A549 (cell line): ENCODE measurements around the gene GBX2. TPM values are rescaled to one million over a fixed set of nuclear protein-coding genes. Genes with fewer than 3 reads are reported as not detected.
A peak's percentile ranks its signal among the peaks of the same experiment; 100 is the strongest.

Source experiments
- ATAC-seq, 2 experiments: fragments of 200-7000 bp in 1 of 2; fragments of >200 bp in 1 of 2; cut with Nextera tagmentation in 1 of 2; cut with Tn5 transposase in 1 of 2; 3 replicates each; pipeline versions ENCODE4 v1.8.0 to v1.9.1; 2018 to 2020; ENCODE audit warnings: mild to moderate bottlenecking in 1 of 2, moderate library complexity in 1 of 2
- CTCF ChIA-PET: fragments of 300-600 bp; sonication (Branson Sonifier 250); formaldehyde crosslinking; extraction: SDS; loops from one replicate; lab custom pipeline; 2021; ENCODE audit warnings: antibody characterized with exemption, inconsistent platforms; lab: Yijun Ruan, JAX
- POLR2A ChIA-PET: fragments of 350-600 bp; formaldehyde crosslinking; extraction: SDS; loops from one replicate; lab custom pipeline; 2021; ENCODE audit warnings: antibody characterized with exemption, inconsistent platforms; lab: Yijun Ruan, JAX
- DNase-seq, 2 experiments: peaks; one replicate each; pipeline versions ENCODE4 v3.0.0 to v3.0.0-alpha.2; 2011 to 2016; ENCODE audit warnings: low read depth in 1 of 2, low spot score in 1 of 2
- FAIRE-seq: peaks from 2 replicates; lab custom pipeline; 2011; peaks lifted over from hg19 to GRCh38; lab: Jason Lieb, UNC
- H3K27ac ChIP-seq, 2 experiments: fragments of >200 bp; sonication (Bioruptor Twin); formaldehyde crosslinking; 3 replicates each; pipeline ENCODE4 v1.5.1; 2016 to 2017
- H3K4me1 ChIP-seq: fragments of >200 bp; sonication (Bioruptor Twin); formaldehyde crosslinking; 3 replicates; pipeline ENCODE4 v1.6.1; 2016
- H3K4me2 ChIP-seq: fragments of >200 bp; sonication (Bioruptor Twin); formaldehyde crosslinking; 3 replicates; pipeline ENCODE4 v1.6.1; 2016
- H3K4me3 ChIP-seq: fragments of >200 bp; sonication (Bioruptor Twin); formaldehyde crosslinking; 3 replicates; pipeline ENCODE4 v1.5.1; 2016
- H3K9me3 ChIP-seq: fragments of >200 bp; sonication (Bioruptor Twin); formaldehyde crosslinking; 3 replicates; pipeline ENCODE4 v1.6.1; 2016
- BHLHE40 ChIP-seq: IDR thresholded peaks from 2 replicates; pipeline ENCODE4 v1.6.1; 2012; ENCODE audit warnings: low read depth, low read length, inconsistent platforms
- CBX8 ChIP-seq: fragments of 200-600 bp; sonication (generic); IDR thresholded peaks from 2 replicates; pipeline ENCODE4 v1.6.1; 2016
- CEBPB ChIP-seq, 2 experiments: fragments of >200 bp in 1 of 2; sonication (Bioruptor Twin) in 1 of 2; formaldehyde crosslinking in 1 of 2; IDR thresholded peaks; 2 replicates each; pipeline ENCODE4 v1.6.1; 2012 to 2016
- CHD4 ChIP-seq: fragments of 200-600 bp; sonication (generic); IDR thresholded peaks from 2 replicates; pipeline ENCODE4 v1.6.1; 2016; ENCODE audit warnings: antibody characterized with exemption, mild to moderate bottlenecking, borderline replicate concordance
- EHF ChIP-seq: fragments of 250-450 bp; sonication (Bioruptor Pico); IDR thresholded peaks from 2 replicates; pipeline ENCODE4 v1.5.0; 2020; ENCODE audit warnings: mild to moderate bottlenecking
- EHMT2 ChIP-seq: fragments of 200-600 bp; sonication (generic); IDR thresholded peaks from 2 replicates; pipeline ENCODE4 v1.6.1; 2016; ENCODE audit warnings: antibody characterized with exemption, low read depth, mild to moderate bottlenecking, moderate library complexity
- ELK1 ChIP-seq: fragments of 150-350 bp; IDR thresholded peaks from 2 replicates; pipeline ENCODE4 v1.6.1; 2014; ENCODE audit warnings: low read depth, mild to moderate bottlenecking, low read length
- FOSL2 ChIP-seq, 2 experiments: fragments of 450-650 bp in 1 of 2; fragments of >200 bp in 1 of 2; sonication (Bioruptor Twin) in 1 of 2; formaldehyde crosslinking; IDR thresholded peaks; 2 replicates each; pipeline versions ENCODE4 v1.5.0 to v1.6.1; 2016 to 2020; ENCODE audit warnings: mild to moderate bottlenecking in 1 of 2, moderate library complexity in 1 of 2
- FOXS1 ChIP-seq: fragments of 250-450 bp; sonication (Bioruptor Pico); IDR thresholded peaks from 2 replicates; pipeline ENCODE4 v1.5.0; 2020; ENCODE audit warnings: mild to moderate bottlenecking, moderate library complexity
- HDAC2 ChIP-seq: fragments of 200-600 bp; sonication (generic); IDR thresholded peaks from 2 replicates; pipeline ENCODE4 v1.6.1; 2016
- HES2 ChIP-seq: fragments of >200 bp; sonication (Bioruptor Twin); formaldehyde crosslinking; IDR thresholded peaks from 2 replicates; pipeline ENCODE4 v1.6.1; 2016
- HOXB5 ChIP-seq: fragments of 250-450 bp; sonication (Bioruptor Pico); IDR thresholded peaks from 2 replicates; pipeline ENCODE4 v1.5.0; 2020; ENCODE audit warnings: mild to moderate bottlenecking, moderate library complexity
- JUNB ChIP-seq: fragments of >200 bp; sonication (Bioruptor Twin); formaldehyde crosslinking; IDR thresholded peaks from 2 replicates; pipeline ENCODE4 v1.6.1; 2016
- KDM1A ChIP-seq: fragments of 200-600 bp; sonication (generic); IDR thresholded peaks from 2 replicates; pipeline ENCODE4 v1.6.1; 2016; ENCODE audit warnings: low read depth, mild to moderate bottlenecking
- KDM5A ChIP-seq: fragments of 200-600 bp; sonication (generic); IDR thresholded peaks from 2 replicates; pipeline ENCODE4 v1.6.1; 2016; ENCODE audit warnings: antibody characterized with exemption, mild to moderate bottlenecking
- MYC ChIP-seq: IDR thresholded peaks from 2 replicates; pipeline ENCODE4 v1.6.1; 2012; ENCODE audit warnings: mild to moderate bottlenecking, inconsistent platforms, low read length, improper control_type of control experiment, borderline replicate concordance
- NFE2L2 ChIP-seq: fragments of 150-350 bp; conservative IDR thresholded peaks from 2 replicates; pipeline ENCODE4 v1.6.1; 2014; ENCODE audit warnings: low read length
- PHF8 ChIP-seq: fragments of 200-600 bp; sonication (generic); IDR thresholded peaks from 2 replicates; pipeline ENCODE4 v1.6.1; 2016; ENCODE audit warnings: low read depth, mild to moderate bottlenecking, antibody characterized with exemption, moderate library complexity, borderline replicate concordance
- POLR2A ChIP-seq: IDR thresholded peaks from 2 replicates; pipeline ENCODE4 v1.6.1; 2012; ENCODE audit warnings: mild to moderate bottlenecking, low read length
- RAD21 ChIP-seq, 2 experiments: fragments of >200 bp in 1 of 2; sonication (Bioruptor Twin) in 1 of 2; formaldehyde crosslinking in 1 of 2; IDR thresholded peaks in 1 of 2; conservative IDR thresholded peaks in 1 of 2; 2 replicates in 1 of 2; 3 replicates in 1 of 2; pipeline ENCODE4 v1.6.1; 2012 to 2018; ENCODE audit warnings: inconsistent platforms in 1 of 2
- REST ChIP-seq: fragments of 200-600 bp; sonication (generic); IDR thresholded peaks from 2 replicates; pipeline ENCODE4 v1.6.1; 2016; ENCODE audit warnings: antibody characterized with exemption, mild to moderate bottlenecking, moderate library complexity
- RNF2 ChIP-seq: fragments of 200-600 bp; sonication (generic); IDR thresholded peaks from 2 replicates; pipeline ENCODE4 v1.6.1; 2016; ENCODE audit warnings: low read depth, mild to moderate bottlenecking, antibody characterized with exemption, moderate library complexity, borderline replicate concordance
- SMC3 ChIP-seq: fragments of >200 bp; sonication (Bioruptor Twin); formaldehyde crosslinking; IDR thresholded peaks from 3 replicates; pipeline ENCODE4 v1.6.1; 2018; ENCODE audit warnings: inconsistent platforms
- SREBF2 ChIP-seq: fragments of 450-650 bp; IDR thresholded peaks from 2 replicates; pipeline ENCODE4 v1.6.1; 2014; ENCODE audit warnings: mild to moderate bottlenecking, moderate library complexity
- TFCP2L1 ChIP-seq: fragments of 250-450 bp; sonication (Bioruptor Pico); IDR thresholded peaks from 2 replicates; pipeline ENCODE4 v1.5.0; 2021; ENCODE audit warnings: mild to moderate bottlenecking
- WGBS: methylation state at CpG from one replicate; pipeline ENCODE4 v1.1.6; 2017; ENCODE audit errors: missing lambda C conversion rate; 5-methylcytosine and 5-hydroxymethylcytosine counted together
- polyA plus RNA-seq, 4 experiments: library from polyadenylated mRNA; depleted of rRNA in 3 of 4; stranded (reverse); fragments of >200 nt; fragmentation: RNase III in 1 of 4; extraction: RNeasy Plus Mini Kit Qiagen cat#74134 plus additional on column Dnase treatment in 1 of 4; gene quantifications; 2 replicates in 3 of 4; 3 replicates in 1 of 4; pipeline ENCODE4 v1.2.3, GENCODE V29; 2011 to 2017
- TF ChIP-seq, protein P1 (sequence below): IDR thresholded peaks from 2 replicates; pipeline ENCODE4 v1.6.1; 2012
- TF ChIP-seq, protein P2 (sequence below): IDR thresholded peaks from 2 replicates; pipeline ENCODE4 v1.6.1; 2012; ENCODE audit warnings: low read depth, borderline replicate concordance

GBX2 gene
- polyA plus RNA-seq, 2 of the 4 experiments (the other 2 are of a cell fraction): 1.2 to 1.9 TPM

DNA sequence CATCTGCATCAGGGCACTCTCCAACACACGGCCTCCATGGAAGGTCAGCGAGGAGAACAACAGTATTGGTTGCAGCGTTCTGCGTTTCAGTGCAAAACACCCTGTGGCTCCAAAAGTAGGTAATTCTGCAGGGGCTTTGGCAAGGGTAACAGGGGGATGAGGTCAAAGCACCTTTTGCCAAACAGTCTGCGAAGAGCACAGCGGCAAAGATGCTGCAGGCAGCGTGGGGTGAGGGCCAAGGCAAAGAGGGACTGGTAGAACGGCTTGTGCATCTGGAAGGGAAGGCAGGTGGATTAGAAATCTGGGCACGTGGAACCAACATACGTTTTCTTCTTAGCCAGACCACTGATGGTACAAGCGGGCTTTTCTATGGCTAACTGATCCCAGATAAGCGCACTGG is 26.6 kb upstream of the GBX2 start:
- Histone ChIP-seq H3K4me2 (no peak overlapping the region), H3K4me1 (no peaks in the 10 kb centered on the region), H3K27ac (no peak overlapping the region), H3K4me3 (no peak overlapping the region)
- no peak for FAIRE-seq
- no peak for ATAC-seq
- CTCF ChIA-PET: interaction anchor here (6.3 kb wide), 1 partner anchor 13 kb away, joined by 26 read pairs; no protein-coding TSS in a partner anchor
- POLR2A ChIA-PET: no interaction called here
- DNase-seq: no peak
- TF ChIP-seq BHLHE40: no peak
- TF ChIP-seq HOXB5: no peak
- TF ChIP-seq KDM5A: no peak
- TF ChIP-seq RAD21 (conservative IDR thresholded peaks at IDR 0.05 in 1 of 2, IDR thresholded peaks at IDR 0.05 in 1 of 2): no peak
- no peak for TF ChIP-seq FOXS1 (CRISPR knock-in tag)
- no peak for TF ChIP-seq CHD4
- TF ChIP-seq JUNB: no peak
- no peak for TF ChIP-seq NFE2L2
- no peak for TF ChIP-seq RNF2
- TF ChIP-seq MYC: no peak
- TF ChIP-seq, all 56 proteins: peak for 0
- 85% methylated on average over 12 of the region's 12 CpGs for WGBS
- H3K9me3 ChIP-seq: no peaks in the 10 kb centered on the region

GRCh38 chr2:236193026-236193425 is 24.8 kb upstream of the GBX2 start:
- peak in 1 of 2 experiments; percentile 35; a peak in 1 of 6 replicates for ATAC-seq
- ChIA-PET POLR2A (no interaction called here), CTCF (interaction anchor here (6.3 kb wide), 1 partner anchor 12 kb away, joined by 26 read pairs; no protein-coding TSS in a partner anchor)
- 71% methylated on average over 10 of the region's 10 CpGs for WGBS
- no peak for FAIRE-seq
- Histone ChIP-seq H3K9me3 (no peaks in the 10 kb centered on the region), H3K27ac (no peak overlapping the region), H3K4me1 (no peaks in the 10 kb centered on the region), H3K4me3 (no peak overlapping the region), H3K4me2 (no peak overlapping the region)
- TF ChIP-seq CEBPB (IDR thresholded peaks at IDR 0.05): no peak
- no peak for TF ChIP-seq HDAC2
- no peak for TF ChIP-seq PHF8
- no peak for TF ChIP-seq EHF (CRISPR knock-in tag)
- TF ChIP-seq KDM1A: no peak
- no peak for TF ChIP-seq SMC3
- no peak for TF ChIP-seq HES2
- TF ChIP-seq RAD21 (conservative IDR thresholded peaks at IDR 0.05 in 1 of 2, IDR thresholded peaks at IDR 0.05 in 1 of 2): no peak
- no peak for DNase-seq

- POLR2A ChIA-PET: no interaction called here
- no peak for ATAC-seq
- H3K9me3 ChIP-seq: no peaks in the 10 kb centered on the region
- no peak for DNase-seq
- TF ChIP-seq TFCP2L1 (CRISPR knock-in tag) (no peak), CBX8 (no peak), POLR2A (no peak), FOSL2 (IDR thresholded peaks at IDR 0.05) (no peak), FOSL2 (CRISPR knock-in tag; IDR thresholded peaks at IDR 0.05) (no peak), HOXB5 (no peak), HDAC2 (no peak), EHMT2 (no peak), SREBF2 (no peak), FOXS1 (CRISPR knock-in tag) (no peak), REST (no peak), ELK1 (no peak), CEBPB (IDR thresholded peaks at IDR 0.05) (no peak)
- TF ChIP-seq, protein P1, sequence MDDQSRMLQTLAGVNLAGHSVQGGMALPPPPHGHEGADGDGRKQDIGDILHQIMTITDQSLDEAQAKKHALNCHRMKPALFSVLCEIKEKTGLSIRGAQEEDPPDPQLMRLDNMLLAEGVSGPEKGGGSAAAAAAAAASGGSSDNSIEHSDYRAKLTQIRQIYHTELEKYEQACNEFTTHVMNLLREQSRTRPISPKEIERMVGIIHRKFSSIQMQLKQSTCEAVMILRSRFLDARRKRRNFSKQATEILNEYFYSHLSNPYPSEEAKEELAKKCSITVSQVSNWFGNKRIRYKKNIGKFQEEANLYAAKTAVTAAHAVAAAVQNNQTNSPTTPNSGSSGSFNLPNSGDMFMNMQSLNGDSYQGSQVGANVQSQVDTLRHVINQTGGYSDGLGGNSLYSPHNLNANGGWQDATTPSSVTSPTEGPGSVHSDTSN: no peak
- TF ChIP-seq, protein P2, sequence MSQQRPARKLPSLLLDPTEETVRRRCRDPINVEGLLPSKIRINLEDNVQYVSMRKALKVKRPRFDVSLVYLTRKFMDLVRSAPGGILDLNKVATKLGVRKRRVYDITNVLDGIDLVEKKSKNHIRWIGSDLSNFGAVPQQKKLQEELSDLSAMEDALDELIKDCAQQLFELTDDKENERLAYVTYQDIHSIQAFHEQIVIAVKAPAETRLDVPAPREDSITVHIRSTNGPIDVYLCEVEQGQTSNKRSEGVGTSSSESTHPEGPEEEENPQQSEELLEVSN: no peak
- TF ChIP-seq, all 56 proteins: peak for 0
- H3K4me3 ChIP-seq: no peak overlapping the region
- no peak for FAIRE-seq
- CTCF ChIA-PET: interaction anchor here (0.9 to 6.3 kb wide), 5 partner anchors 9 to 425 kb away, joined by 3 to 26 read pairs (median 6); no protein-coding TSS in a partner anchor
- H3K4me2 ChIP-seq: no peak overlapping the region
- H3K27ac ChIP-seq: no peak overlapping the region
- no peaks in the 10 kb centered on the region for H3K4me1 ChIP-seq
- 69% methylated on average over 2 of the region's 2 CpGs for WGBS
These were observed 22.5 kb upstream of the GBX2 start for GRCh38 chr2:236190674-236191073.
